Lower leg skin (tissue), 3 donors: ENCODE results near the gene PARD6B.

Source experiments
- CTCF ChIP-seq, 3 donors: fragments of 450-650 bp; IDR thresholded peaks; one replicate each; pipeline ENCODE4 v1.5.1; 2016; ENCODE audit warnings: antibody characterized with exemption in 3 of 3, mild to moderate bottlenecking in 3 of 3, moderate library complexity in 2 of 3
- POLR2A ChIP-seq, 2 donors: fragments of 450-650 bp; IDR thresholded peaks; one replicate each; pipeline ENCODE4 v1.6.1; 2016 to 2017; ENCODE audit warnings: antibody characterized with exemption in 2 of 2, mild to moderate bottlenecking in 1 of 2, moderate library complexity in 1 of 2

- TF ChIP-seq CTCF (IDR thresholded peaks at IDR 0.05) (no peak), POLR2A (IDR thresholded peaks at IDR 0.05) (no peak)
Measured at GRCh38 chr20:50787181-50787580, 55.8 kb downstream of the PARD6B start.
